HPDE6-E6E7 (cell line): ENCODE data around the gene PGC.
"Not testable (repeated sequence)": the region's sequence is repeated elsewhere in the genome, so short reads cannot be mapped to it uniquely, and the experiment has no call there.

Source experiments
- DNase-seq: peaks from one replicate; pipeline ENCODE4 v3.0.0; 2011; ENCODE audit warnings: missing footprints; ENCODE audit errors: extremely low spot score

The PGC gene

DNA sequence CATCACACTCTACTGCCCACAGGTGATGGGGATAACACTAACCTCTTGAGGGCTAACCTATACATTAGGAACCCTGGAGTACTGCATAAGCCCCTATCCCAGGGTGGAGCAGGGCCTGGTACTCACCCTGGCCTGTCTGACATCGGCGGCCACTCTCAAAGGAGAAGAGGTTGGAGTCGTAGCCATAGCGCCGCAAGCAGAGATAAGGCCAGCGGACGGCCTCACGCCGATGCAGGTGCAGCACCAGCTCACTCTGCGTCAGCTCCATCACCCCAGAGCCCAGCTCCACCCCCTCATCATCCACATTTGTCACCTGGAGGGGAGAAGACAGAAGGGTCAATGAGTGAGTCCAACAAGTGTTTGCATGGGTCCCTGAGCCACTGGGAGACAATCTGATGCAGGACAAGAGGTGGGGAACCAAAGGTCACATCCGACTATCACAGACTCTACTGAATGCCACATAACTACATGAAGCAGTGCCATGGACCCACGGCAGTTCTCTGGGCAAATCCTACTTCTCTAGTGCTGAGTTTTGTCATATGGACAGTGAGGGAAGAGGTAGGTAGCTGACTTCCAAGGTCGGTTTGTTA lies 28.2 kb upstream of the PGC start:
- no peak for DNase-seq

DNA sequence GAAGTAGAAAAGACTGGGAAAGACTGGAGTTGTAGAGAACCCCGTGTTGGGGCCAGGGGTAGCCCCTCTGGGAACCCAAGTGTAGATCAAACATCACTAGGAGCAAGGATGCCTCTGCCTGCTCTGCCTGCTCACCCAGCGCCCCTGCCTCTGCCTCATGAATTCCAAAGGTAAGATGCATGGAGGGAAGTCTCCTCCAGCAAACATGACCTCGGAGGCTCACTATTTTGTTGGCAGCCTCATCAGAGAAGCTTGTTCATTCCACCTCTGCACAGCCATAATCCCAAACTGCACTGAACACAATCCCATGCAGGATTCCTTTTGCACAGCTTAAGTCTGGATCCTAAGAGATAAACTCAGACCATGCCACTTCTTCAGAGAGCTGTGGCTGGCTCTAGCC lies 27.6 kb upstream of the PGC start:
- no peak for DNase-seq

DNA sequence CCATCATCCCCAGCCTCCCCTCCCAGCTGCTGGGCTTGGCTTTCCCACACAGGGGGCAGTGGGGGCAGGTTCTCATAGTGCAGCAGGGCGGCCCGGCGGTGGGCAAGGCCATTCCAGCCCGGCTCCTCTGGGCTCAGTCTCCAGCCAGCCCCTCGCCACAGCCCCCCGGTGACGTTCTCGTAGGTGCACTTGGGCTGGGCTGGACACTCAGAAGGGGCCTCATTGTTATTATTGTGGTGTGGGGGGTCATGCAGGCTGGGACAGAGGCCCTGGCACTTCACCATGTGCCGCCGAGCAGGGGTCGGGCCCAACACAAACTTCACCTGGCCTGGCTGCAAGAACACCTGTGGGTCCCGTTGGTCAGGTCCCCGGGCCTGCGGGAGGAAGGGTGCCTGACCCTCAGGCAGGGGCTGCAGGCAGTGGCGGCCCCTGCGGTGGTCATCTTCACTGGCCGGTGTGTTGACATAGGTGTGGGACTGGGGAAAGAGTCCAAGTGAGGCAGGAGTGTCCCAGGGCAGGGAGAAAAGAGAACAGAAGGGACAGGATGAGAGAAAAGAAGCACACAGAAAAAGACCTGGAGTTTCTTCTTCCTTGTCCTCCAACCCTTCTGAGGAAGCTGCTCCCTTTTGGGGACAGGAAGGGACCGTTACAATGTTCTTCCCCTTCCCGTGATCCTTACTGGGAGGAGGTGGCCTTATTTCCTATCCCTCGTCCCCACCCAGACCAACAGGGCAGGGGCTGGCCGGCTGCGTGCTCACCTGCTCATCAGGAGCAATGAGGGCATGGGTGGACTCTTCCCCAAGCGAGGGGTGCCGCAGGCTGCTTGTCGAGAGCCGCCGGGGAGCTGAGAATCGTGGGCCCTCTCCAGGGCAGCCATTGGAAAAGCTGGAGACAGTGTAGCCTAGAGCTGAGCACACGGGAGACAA lies 24.1 kb upstream of the PGC start:
- DNase-seq = no peak

DNA sequence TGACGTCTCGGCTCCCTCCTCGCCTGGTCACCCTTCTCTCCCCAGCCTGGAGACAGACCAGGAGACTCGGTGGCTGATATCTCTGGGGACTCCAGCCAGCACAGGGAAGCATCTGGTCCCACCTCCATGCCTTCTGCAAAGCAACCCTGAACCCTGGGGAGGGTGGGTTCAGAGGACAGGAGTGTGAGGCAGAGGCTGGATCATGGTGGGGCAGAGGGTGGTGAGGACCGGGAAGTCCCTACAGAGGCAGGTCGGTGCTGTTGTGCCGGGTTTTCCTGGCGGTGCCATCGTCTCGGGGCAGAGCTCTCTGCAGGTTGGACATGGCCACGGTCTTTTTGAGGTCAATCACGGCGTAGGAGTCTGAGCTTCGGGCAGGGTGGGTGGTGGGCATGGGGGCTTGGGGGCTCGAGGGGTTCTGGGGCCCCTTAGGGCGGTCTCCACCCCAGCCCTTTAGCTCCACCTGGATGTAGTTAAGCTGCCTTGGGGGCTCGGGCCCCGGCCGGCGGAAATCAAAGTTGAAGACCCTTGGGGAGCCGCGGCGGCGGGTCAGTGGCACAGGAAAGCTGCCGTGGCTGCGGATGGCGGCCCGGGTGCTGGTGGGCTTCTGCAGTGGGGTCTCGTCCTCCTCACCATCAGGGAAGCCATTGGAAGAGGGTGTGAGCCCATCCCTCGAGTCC lies 23.3 kb upstream of the PGC start:
- DNase-seq = no peak

DNA sequence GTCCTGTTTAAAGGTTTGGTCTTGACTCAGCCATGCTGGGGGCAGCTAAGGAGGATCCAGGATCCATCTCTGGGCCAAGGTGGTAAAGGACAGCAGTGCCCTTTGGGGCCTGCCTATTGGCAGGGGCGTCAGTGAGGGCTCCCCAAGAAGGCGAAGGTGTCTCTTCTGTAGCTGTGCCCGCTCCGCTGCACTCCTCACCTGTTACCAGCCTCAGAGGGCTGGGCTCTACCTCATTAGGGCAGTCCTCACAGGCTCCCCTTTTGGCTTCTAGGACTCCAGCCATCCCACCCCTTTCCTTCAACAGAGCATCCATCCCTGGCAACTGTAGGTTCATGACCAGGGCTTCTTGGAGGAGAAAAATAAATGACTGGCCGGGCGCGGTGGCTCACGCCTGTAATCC lies 22.2 kb upstream of the PGC start:
- DNase-seq = no peak

DNA sequence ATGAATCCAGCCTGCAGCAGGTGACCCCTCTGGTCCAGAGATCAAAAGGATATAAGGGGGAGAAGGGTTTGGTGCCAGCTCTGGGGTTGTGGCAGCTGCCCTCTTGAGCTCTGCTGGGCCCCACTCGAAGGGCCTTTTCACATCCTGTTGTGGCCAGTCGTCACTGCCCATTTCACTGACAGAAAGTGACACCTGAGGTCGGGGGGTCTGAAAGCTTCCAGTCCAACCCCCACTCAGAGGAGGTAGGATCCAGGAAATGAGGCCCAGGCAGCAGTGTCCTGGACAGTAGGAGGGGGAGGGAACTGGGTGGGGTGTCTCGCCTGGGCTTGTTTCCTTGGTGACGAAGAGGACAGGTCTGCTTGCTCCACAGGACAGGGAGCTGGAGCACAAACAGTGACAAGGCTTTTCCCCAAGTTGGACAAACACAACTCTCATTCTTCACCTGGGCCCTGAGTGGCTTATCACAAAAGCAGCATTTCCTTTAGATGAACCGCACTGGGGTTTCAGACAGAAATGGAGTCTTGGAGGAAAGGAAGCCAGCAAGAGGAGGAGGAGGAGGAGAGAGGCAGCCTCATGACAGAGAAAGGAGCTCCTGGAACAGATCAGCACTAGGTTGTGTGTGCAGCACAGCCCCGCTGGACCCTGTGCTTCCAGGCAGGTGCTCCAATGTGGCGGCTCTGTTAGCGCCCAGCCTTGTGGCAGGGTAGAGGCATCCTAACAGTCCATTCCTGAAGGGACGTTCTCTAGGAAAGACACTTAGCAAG lies 21.5 kb upstream of the PGC start:
- DNase-seq = no peak

DNA sequence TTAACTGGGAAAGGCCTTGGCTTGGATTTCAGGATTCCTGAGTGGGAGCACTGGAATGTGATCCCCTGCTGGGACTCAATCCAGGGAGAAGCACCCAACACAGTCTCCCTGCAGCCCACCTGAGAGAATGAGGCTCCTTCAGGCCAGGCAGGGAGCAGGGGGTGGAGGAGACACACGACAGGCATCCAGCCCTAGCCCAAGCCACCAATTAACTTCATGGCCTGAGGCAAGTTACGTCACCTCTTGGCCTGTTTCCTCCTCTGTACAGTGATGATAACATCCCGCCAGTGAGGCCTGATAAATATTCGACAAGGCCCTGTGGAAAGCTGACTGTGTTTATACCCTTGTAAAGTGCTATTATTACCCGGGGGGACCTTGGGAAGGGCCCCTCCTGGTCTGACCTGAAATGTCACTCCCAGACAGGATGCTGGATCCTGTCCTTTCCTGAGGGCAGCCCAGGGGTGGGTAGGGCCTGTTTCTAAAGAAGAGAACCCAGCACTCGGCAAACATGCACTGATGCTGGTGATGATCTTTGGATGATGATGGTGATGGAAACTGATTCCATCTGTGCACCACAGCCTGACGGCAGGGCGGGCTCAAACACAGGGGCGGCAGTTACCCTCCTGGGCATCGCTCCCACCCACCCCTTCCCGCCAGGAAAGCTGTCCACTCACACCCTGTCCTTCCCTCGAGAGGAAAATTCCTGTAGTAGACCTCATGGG lies 20.1 kb upstream of the PGC start:
- DNase-seq = peak; percentile 85

DNA sequence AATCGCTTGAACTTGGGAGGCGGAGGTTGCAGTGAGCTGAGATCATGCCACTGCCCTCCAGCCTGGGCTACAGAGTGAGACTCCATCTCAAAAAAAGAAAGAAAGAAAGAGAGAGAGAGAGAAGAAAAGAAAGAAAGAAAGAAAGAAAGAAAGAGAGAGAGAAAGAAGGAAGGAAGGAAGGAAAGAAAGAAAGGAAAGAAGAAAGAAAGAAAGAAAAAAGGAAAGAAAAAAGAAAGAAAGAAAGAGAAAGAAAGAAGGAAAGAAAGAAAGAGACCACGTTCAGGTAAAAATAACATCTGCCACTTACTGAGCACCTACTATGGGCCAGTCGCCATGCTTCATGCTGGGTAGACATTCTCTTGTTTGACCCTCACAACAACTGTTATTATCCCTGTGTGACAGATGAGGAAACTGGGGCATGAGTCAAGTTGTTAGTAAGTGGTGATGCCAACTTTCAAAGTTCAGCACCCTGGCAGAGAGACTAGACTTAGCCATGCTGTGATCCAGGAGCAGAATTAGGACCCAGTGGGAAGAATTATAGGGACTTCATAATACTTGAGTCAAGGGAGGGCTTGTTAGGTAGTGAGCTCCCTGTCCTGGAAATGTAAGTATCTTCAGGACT lies 19.0 kb upstream of the PGC start:
- not testable (repeated sequence) for DNase-seq

DNA sequence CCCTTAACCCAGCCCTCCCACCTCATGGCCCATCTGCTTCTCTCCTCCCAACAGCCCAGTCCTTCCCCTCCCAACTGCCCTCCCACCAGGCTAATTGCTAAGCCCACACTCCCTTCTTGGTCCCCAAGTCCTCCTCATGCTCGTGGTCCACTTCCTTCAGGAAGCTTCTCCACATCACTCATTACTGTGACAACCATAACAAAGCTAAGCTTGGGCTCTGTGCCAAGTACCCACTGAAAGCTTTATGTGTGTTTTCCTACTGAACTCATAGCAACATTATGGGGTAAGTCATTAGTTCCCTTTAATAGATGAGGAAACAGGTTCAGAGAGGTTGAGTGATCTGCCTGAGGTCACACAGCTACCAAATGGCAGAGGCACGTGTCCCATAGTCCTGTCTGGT lies 16.3 kb upstream of the PGC start:
- DNase-seq = no peak

DNA sequence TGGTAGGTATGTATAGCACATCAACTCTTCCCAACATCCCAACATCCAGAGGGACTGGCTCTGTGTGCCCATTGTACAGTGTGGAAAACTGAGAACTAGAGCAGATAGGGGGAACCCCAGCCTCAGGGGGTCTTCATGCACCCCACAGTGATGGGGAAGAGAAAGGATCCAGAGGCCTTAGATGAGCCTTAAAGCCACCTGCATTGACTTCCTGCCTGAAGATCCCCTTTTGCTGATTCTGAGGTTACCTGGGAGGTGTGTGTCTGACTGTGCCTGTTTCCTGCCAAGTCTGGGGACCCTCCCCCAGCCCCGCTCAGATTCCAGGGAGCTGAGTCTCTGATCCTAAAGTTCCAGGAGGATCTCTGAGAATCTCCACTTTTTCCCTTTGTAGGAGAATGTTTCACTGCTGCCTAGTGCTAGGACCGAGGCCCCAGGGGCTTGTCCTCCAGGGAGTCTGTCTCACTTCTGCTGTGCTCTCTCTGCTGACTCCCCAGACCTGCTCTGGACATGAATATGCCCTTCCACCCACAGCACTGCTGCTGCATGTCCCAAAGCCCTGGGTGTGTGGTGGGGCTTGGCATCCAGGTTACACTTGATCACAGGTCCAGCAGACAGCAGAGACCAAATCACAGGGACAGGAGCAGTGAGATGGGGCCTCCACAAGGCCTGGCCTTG lies 12.8 kb upstream of the PGC start:
- DNase-seq = no peak

DNA sequence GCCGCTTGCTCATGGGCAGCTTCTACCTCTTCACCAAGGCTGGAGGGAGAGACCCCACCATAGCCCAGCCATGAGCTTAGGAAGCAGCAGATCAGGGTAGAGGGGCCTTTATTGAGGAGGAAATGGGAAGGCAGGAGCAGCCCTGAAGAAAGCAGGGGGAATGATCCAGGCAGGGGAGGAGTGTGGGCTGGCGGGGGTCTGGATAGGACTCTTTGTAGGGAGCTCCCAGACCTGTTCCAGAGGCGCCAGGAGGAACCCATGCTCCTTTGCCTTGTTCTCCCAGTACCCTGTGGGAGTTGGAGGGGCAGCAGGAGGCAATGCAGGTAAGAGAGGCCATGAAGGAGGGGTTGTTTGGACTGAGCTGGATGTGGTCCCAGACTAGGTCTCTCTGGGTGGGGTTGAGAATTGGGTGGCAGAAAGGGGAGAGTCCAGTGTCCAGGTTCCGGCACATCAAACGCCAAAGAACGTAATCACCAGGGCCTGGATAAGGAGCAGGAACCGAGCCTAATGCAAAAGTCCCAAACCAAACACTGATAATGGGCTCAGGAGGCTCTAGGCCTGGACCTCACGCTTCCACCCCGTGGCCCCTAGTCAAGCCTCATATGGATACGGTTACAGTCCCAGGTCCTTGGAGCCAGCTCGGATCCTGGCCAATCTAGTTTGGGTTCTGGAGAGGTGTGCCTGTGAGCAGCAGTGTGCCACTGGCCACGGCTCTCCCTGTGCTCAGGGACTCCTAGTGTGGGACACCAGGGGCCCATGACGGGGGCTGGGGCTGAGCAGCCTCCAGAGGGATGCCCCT lies 12.1 kb upstream of the PGC start:
- no peak for DNase-seq

DNA sequence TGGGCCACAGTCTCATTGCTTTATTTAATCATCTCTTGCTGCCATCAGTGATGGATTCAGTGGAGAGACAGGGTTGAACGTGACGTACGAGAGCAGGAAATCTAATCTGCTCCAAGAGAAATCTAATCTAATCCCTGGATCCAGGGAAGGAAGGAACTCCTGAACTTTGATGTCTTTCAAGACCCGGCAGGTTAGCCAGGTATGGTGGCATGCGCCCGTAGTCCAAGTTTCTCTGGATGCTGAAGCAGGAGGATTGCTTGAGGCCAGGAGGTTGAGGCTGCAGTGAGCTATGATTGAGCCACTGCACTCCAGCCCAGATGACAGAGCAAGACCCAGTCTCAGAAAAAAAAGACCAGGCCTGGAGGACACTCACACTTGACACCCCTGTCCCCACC lies 11.4 kb upstream of the PGC start:
- no peak for DNase-seq

DNA sequence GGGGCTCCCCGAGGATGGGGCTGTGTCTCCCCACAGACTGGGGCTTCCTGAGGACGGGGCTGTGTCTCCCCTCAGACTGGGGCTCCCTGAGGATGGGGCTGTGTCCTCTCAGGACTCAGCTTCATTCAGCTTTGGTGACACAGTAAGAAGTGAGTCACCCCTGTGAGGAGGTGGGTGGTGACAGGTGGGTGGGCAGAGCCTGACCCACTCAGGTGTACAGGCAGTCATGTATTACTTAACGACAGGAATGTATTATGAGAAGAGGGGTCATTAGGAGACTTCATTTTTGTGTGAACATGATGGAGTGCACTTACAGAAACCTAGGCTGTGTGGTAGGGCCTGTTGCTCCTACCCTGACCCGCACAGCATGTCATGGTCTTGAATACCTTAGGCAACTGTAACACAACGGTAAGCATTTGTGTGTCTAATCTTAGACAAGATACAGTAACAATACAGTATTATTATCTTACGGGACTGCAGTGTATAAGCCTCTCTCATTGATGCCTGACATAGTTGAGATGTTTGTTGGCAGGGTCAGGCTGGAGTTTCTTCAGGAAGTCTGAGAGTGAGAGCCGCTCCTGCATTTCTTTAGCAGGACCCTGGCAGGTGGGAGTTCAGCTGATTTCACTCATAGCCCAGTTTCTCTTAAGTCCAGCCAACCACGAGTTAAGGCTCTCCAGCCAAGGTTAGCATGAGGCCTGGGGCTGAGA lies 10.9 kb upstream of the PGC start:
- no peak for DNase-seq

DNA sequence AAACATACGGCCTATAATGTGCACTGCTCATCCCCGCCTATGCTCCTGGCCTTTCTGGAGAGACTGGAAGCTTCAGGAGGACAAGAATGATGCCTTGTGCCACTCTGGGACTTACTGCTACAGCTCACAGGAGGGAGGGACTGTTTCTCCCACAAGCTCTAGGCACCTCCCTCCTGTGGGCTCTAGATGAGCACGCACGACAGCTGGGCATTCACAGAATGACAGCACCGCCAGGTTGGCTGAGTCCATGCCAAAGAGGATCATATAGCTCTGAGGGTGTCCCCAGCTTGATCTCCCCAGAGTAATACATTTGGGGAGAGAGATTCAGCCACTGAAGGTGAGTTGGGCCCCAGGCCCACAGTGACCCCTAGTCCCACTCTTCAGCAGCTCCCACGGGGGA lies 10.1 kb upstream of the PGC start:
- DNase-seq = no peak

DNA sequence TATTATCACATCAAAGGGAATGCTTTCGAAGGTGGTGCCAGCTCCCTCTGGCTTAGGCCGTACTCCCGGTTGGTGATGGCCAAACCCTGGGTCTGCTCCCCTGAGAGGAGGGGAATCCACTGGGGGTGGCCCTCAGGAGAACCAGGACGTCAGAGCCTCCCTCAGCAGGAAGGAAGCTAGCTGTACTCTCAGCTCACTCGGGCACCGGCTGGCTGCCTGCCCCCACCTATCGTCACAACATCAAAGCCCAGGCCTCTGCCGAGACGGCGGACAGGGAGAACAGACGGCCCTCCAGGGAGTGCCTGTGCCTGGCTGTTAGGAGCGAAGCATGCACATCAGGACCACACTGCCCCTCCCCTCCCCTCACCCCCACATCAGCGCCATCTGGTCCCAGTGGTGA lies 9.2 kb upstream of the PGC start:
- no peak for DNase-seq

DNA sequence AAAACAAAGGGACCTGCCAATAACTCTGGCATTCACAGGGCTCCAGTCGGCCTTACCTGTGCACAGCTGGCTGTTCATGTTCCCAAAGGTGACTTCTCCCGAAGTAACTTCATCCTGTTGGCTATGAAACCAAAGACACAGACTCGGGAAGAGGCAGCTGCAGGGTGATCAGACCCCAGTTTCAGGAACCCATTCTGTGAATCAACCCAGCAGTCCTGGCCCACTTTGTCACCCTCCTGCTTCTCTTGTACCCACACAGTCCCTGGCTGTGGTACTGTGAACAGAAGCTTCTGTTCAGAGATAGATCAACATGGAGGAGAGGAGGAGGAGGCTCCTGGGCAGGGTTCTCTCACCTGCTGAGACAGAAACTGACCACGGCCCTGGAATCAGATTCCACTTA lies 8.7 kb upstream of the PGC start:
- DNase-seq = no peak

DNA sequence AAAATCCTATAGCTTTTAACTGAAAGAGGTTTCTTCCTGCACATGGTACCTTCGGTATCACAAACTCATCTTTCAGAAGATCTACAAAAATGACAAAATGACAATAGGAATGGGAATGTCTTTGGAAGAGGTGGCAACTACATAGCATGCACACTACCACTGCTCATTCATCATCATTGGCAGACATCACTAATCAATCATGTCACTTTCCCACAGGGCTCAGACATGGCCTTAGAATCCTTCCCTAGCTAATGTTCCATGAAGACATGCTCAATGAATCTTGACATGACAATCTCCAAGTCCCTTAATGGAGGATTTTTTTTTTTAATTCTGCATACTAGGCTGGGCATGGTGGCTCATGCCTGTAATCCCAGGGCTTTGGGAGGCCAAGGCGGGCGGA lies 3.2 kb upstream of the PGC start:
- no peak for DNase-seq

DNA sequence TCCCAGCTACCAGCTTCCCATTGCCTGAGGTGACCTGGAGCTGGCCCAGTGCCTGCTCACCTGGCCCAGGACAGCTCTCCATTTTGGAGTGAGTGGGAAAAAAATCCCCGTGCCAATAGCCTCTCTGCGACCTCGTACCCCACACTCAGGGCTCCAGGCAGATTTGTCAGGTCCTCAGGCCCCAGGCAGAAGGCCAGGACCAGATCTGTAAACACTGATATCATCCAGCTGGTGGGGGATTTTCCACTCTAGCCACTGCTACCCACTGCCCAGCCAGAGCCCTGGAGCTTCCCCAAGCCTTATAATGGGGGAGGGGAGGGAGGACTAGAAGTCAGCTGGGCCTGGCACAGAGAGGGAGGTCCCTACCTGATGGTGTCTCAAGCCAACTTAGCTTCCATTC lies 1.3 kb upstream of the PGC start:
- no peak for DNase-seq

DNA sequence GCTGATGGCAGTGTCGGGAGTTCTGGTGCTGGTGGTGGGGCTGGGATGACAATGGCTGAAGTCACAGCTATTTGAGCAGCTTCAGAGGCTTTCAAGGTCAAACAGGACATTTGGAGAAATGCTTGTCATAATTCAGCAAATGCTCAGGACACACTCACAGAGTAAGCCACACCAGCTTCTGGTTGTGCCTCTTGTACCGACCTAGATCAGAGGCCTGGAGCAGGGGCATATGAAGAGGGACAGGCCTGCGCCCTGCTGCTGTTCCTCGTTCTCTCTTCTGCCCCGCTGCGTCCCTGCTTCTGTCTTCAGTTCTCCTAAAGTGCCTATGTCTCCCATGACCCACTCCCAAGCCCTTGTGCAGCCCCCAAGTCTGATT lies 893 bp upstream of the PGC start:
- no peak for DNase-seq
